RWPE1 (cell line): ENCODE data around the gene CD14.
A peak's percentile ranks its signal among the peaks of the same experiment; 100 is the strongest.
"Not testable (repeated sequence)": the region's sequence is repeated elsewhere in the genome, so short reads cannot be mapped to it uniquely, and the experiment has no call there.

Experiments used
- CTCF ChIA-PET: fragments of 350-600 bp; sonication (Branson Sonifier 250); formaldehyde crosslinking; extraction: SDS; loops from one replicate; lab custom pipeline; 2021; lab: Yijun Ruan, JAX
- POLR2A ChIA-PET: fragments of 400-600 bp; formaldehyde crosslinking; extraction: SDS; loops from one replicate; lab custom pipeline; 2020; ENCODE audit warnings: antibody characterized with exemption; ENCODE audit not compliant: low non-redundant PET; lab: Yijun Ruan, JAX
- DNase-seq: peaks from one replicate; pipeline ENCODE4 v3.0.0; 2012; ENCODE audit warnings: low spot score
- H3K27ac ChIP-seq: fragments of 450-650 bp; 2 replicates; pipeline ENCODE4 v1.5.1; 2017
- TF ChIP-seq, protein P1 (sequence below): fragments of 450-650 bp; conservative IDR thresholded peaks from 2 replicates; pipeline ENCODE4 v1.5.1; 2017; ENCODE audit warnings: low read depth, mild to moderate bottlenecking

Gene CD14

DNA sequence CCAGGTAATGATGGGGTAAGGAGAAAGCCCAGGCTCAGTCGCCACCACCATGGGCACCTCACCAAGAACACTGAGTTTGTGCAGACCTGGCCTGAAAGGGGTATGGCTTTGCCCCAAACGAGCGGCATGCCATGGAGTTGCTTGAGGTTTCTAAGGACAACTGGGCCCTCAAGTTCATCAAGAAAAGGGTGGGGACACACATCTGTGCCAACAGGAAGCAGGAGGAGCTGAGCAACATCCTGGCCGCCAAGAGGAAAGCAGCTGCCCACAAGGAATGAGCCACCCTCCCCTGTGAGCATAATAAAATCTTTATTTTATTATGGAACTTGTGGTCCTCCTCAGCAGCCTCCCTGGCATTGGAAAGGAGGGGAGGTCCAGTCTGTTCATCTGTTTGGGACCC is 23.8 kb downstream of the CD14 start:
- ChIA-PET CTCF (no interaction called here), POLR2A (no interaction called here)
- TF ChIP-seq, protein P1, sequence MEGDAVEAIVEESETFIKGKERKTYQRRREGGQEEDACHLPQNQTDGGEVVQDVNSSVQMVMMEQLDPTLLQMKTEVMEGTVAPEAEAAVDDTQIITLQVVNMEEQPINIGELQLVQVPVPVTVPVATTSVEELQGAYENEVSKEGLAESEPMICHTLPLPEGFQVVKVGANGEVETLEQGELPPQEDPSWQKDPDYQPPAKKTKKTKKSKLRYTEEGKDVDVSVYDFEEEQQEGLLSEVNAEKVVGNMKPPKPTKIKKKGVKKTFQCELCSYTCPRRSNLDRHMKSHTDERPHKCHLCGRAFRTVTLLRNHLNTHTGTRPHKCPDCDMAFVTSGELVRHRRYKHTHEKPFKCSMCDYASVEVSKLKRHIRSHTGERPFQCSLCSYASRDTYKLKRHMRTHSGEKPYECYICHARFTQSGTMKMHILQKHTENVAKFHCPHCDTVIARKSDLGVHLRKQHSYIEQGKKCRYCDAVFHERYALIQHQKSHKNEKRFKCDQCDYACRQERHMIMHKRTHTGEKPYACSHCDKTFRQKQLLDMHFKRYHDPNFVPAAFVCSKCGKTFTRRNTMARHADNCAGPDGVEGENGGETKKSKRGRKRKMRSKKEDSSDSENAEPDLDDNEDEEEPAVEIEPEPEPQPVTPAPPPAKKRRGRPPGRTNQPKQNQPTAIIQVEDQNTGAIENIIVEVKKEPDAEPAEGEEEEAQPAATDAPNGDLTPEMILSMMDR: no peak
- no peak for DNase-seq
- peak overlapping the region; percentile 63 for H3K27ac ChIP-seq

DNA sequence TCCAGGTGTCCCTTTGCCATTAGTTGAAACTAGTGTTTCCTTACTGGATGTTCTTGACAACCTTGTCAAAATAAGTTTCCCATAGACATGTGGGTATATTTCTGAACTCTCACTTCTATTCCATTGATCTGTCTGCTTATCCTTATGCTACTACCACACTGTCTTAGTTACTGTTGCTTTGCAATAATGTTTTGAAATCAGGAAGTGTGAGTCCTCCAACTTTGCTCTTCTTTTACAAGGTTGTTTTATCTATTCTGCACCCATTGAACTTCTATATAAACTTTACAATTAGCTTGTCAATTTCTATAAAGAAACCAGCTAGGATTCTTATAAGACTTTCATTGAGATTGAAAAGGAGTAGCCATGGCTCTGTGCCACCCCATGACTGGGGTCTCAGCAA is 24.3 kb downstream of the CD14 start:
- POLR2A ChIA-PET: no interaction called here
- TF ChIP-seq, protein P1: no peak
- no peak for DNase-seq
- H3K27ac ChIP-seq: peak overlapping the region; percentile 63
- CTCF ChIA-PET: no interaction called here

DNA sequence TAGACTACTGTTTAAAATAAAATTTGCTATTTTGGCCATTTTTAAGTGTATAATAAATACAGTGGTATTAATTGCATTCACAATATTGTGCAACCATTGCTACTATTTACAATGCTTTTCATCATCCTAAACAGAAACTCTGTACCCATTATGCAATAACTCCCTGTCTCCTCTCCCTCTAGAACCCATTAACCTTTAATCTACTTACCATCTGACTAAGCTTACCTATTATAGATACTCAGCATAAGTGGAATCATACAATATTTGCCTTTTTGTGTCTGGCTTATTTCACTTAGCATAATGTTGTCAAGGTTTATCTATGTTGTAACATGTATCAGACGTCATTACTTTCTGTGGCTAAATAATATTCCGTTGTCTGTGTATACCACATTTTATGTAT is 25.9 kb downstream of the CD14 start:
- TF ChIP-seq, protein P1: no peak
- ChIA-PET POLR2A (no interaction called here), CTCF (interaction anchor here (0.6 kb wide), 1 partner anchor 34 kb away, joined by 4 read pairs; no protein-coding TSS in a partner anchor)
- DNase-seq: no peak
- H3K27ac ChIP-seq: no peak overlapping the region

DNA sequence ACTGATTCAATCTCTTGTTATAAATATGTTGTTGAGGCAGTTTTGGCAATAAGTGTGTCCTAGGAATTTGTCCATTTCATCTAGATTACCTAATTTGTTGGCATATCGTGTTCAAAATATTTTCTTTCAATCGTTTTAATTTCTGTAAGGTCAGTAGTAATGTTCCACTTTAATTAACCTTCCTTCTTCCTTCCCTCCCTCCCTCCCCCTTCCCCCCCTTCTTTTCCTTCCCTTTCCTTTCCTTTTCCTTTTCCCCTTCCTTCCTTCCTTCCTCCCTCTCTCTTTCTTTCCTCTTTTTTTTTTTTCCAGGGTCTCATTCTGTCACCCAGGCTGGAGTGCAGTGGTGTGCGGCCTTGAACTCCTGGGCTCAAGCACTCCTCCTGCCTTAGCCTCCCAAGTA is 27.1 kb downstream of the CD14 start:
- CTCF ChIA-PET: no interaction called here
- no peak overlapping the region for H3K27ac ChIP-seq
- POLR2A ChIA-PET: no interaction called here
- no peak for DNase-seq
- TF ChIP-seq, protein P1: no peak

DNA sequence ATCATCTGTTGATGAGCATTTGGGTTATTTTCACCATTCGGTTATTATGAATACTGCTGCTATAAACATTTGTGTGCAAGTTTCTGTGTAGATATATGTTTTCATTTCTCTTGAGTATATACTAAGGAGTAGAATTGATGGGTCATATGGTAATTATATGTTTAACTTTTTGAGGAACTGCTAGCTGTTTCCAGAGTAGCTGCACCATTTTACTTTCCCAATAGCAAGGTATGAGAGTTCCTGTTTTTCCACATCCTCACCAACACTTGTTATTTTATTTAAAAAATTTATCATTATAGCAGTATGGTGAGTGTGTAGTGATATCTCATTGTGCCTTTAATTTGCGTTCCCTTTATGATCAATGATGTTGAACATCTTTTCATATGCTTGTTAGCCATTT is 29.2 kb downstream of the CD14 start:
- POLR2A ChIA-PET: no interaction called here
- no peak for DNase-seq
- CTCF ChIA-PET: interaction anchor here (1.3 kb wide), 1 partner anchor 27 kb away, joined by 3 read pairs; no protein-coding TSS in a partner anchor
- H3K27ac ChIP-seq: no peak overlapping the region
- TF ChIP-seq, protein P1: no peak

DNA sequence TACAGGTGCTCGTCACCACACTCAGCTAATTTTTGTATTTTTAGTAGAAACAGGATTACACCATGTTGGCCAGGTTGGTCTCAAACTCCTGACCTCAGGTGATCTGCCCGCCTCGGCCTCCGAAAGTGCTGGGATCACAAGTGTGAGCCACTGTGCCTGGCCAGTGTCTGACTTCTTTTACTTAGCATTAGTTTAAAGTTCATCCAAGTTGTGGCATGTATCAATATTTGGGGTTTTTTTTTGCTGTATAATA is 29.6 kb downstream of the CD14 start:
- POLR2A ChIA-PET, DNase-seq: not testable (repeated sequence)
- CTCF ChIA-PET: interaction anchor here (1.3 kb wide), 1 partner anchor 28 kb away, joined by 3 read pairs; no protein-coding TSS in a partner anchor

DNA sequence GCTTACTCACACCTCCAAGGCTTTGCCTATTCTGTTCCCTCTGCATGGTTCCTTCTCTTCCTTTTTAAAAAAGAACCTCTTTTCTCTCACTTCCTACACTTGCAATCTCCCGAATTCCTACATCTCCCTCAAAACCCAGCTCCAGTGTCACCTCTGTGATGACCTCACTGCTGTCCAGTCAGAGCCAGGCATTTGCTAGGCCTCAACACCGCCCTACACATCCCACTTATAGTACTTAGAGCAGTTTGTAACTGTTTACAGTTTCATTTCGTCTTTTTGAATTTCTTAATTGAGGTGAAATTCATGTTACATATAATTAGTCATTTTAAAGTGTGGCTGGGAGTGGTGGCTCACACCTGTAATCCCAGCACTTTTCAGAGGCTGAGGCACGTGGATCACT is 30.8 kb downstream of the CD14 start:
- no peak for DNase-seq
- ChIA-PET POLR2A (no interaction called here), CTCF (interaction anchor here (0.6 kb wide), 1 partner anchor 14 kb away, joined by 3 read pairs; no protein-coding TSS in a partner anchor)
- peak overlapping the region; percentile 75 for H3K27ac ChIP-seq
- TF ChIP-seq, protein P1: no peak

More for the DNA sequence above, 29.6 kb downstream of the CD14 start:
- H3K27ac ChIP-seq: peak overlapping the region; percentile 75
